MV-4-11 (cell line): ENCODE data around the gene PARVA.
"Not testable (repeated sequence)": the region's sequence is repeated elsewhere in the genome, so short reads cannot be mapped to it uniquely, and the experiment has no call there.

ENCODE experiments used
- DNase-seq: peaks from one replicate; lab custom pipeline; 2025; lab: John Stamatoyannopoulos, UW

PARVA gene, protein sequence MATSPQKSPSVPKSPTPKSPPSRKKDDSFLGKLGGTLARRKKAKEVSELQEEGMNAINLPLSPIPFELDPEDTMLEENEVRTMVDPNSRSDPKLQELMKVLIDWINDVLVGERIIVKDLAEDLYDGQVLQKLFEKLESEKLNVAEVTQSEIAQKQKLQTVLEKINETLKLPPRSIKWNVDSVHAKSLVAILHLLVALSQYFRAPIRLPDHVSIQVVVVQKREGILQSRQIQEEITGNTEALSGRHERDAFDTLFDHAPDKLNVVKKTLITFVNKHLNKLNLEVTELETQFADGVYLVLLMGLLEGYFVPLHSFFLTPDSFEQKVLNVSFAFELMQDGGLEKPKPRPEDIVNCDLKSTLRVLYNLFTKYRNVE

DNA sequence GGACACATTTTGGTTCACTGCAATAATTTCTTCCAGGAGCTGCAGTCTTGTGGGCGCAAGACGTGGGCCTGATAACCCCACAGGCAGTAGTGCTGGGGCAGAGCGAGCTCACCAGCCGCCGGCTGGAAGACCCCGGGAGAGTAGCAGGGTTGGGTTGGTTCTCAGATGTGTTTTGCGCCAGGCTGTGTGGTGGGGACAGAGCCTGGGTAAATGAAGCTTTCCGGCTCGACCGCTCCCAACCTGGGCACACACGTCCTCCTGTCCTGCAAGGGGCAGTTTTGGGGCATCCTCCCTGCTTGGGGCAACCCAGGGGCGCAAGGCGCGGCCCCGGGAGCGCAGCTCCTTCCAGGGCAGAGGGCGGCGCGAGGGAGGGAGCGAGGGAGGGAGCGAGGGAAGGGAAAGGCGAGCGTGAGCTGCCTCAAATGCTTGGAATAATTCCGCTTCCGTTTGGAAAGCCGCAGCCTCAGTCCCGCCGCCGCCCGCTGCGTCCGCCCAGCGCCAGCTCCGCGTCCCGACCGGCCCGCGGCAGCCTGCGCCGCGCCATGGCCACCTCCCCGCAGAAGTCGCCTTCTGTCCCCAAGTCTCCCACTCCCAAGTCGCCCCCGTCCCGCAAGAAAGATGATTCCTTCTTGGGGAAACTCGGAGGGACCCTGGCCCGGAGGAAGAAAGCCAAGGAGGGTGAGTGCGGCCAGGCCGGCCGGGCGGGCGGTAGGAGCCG is at the start of gene PARVA:
PARVA (plus strand) TSS at position 466 of the 718 bp plus-strand sequence; CDS start at position 543, 77 bp downstream.
- no peak for DNase-seq

DNA sequence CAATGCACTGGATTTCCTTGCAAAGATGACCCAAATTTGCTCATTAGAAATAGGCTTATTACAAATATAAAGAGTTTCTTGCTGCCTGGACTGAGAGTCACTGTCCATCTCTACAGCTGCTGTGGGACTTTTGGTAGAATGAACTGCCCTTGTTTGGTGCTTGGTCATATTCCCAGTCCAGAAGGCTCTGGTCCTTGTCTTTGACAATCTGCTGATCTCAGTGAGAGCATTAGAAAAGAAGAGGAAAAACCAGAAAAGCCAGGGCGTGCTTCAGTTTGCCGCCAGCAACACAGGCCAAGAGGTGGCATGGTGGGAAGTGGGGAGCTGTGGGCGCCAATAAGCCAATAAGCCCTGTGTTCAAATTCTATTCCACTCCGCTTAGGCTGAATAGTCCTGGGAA is 48.2 kb upstream of the PARVA start:
- DNase-seq: no peak

DNA sequence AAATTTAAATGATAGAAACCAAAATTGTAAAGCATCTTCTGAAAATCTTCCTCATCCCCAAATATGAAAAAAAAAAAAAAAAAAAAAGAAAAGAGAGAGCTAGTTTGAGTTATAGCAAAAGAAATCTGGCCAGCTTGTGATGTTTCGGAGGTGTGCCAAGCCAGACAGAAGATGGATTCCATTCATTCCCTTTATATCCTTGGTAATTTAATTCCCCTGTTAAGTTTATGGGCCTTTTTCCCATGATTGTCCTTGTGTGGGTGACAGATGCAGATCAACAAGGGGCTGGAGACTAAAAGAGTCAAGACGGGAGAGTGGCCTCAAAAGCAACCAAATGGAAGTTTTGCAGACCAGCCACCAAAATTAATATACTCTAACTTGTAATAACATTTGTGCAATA is 47.6 kb upstream of the PARVA start:
- DNase-seq: no peak

DNA sequence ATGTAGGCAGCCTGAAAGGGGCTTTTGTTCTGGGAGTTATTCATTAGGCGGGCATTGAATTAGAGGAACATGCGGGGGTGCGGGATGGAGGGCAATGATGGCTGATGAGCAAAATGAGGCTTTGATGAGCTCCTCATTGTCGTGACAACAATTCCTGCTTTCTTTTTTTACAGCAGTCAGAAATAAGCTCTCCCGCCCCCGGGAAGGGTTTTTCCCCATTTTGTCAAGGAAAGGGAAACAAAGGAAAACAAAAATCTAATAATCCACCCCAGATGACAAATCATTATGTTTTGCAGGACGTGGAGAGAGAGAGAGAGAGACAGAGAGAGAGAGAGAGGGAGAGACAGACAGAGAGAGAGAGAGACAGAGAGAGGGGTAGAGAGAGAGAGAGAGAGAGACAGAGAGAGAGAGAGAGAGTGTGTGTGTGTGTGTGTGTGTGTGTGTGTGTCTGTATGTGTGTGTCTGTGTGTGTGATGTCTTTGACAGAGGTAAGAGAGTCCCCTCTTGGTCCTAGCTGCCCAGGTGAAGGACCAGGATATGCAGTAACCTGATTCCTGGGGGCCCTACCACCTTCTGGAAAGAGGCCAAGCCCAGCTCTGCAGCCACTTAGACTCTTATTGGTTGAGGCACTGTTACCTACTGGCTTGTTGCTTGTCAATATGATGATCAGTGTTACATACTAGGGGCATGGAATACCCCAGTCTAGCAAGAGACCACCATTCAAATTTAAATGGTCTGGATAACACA is 46.7 kb upstream of the PARVA start:
- DNase-seq: no peak

GRCh38 chr11:12331239-12331874 is 46.0 kb upstream of the PARVA start:
- DNase-seq: peak; percentile 56

- no peak for DNase-seq
Measured at GRCh38 chr11:12343526-12343925, 33.8 kb upstream of the PARVA start.

DNA sequence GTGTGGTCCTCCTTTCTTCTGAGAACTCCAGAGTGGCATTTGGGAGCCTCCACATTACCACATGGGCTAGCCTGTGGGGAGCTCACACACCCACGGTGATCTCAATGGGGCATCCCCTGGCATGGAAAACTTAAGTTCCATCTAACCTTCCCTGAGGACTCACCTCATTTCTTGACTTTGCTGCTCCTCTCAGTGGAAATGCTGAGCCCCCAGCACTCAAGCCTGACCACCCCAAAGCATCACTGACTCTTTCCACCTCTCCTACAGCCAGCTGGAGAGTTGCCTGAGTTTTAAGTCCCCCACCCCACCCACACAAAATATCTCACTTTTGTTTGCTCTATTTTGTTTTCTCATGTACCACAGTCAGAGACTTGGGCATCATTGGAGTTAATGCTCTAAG is 23.8 kb upstream of the PARVA start:
- no peak for DNase-seq

DNA sequence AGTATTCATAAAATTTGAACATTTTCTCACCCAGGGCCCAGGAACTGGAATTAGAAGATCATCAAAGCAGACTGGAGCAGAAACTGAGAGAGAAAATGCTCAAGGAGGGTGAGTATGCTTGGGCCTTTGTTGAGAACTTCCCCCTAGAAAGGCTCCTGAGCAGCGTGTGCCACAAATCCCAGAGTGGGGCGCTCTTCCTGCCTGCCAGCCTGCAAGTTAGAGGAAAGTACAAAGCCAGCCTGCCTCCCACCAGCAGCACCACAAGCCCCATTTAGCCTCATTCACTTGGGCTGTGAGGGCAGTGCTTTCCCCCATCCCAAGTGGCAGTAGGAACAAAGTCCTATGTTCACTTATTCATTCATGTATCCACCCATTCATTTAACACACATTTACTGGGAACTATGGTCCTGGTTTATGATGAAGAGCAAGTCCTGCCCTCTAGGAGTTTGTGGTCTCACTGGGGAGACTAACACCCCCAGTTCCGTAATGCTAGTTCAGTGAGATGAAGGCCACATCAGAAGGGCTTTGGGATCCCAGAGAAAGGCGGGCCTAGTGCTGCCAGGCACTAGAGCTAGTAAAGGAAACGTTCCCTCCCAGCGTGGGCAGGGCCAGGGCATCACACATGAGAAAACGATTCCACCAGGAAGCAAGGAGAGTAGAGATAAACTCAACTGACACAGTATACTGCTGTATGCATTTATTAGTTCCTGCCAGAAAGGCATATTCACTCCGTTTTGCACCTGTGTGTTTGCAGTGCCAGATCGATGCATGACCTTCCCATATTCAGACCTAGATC is 22.4 kb upstream of the PARVA start:
- DNase-seq: no peak

DNA sequence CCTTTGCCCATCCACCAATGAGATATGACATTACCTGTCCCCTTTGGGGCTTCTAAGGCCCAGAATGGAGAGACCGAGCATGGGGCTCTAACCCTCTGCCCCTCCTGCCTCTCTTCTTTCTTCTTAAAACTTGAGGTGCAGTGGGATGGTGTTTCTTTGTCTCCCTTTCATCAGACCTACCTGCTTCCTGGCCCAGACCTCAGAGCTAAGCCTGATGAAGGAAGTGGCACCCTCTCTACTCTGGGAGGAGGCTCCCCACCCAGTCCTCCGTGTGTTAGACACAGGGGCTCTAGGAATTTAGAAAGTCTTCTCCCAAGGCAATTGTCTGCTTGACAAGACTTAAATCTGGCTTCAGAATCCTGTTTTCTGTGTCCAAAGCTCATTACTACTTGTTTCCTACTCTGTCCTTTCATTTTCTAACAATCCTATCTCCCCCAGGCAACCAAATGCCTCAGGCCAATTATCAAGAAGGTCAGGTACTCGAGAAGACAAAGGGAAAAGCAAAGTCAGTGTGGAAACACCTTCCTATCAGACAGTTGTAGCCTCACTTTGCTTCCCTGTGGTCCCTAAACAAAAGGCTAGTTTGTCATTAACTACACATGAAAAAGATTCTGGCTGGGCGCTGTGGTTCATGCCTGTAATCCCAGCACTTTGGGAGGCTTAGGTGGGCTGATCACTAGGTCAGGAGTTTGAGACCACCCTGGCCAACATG is 20.3 kb upstream of the PARVA start:
- no peak for DNase-seq

DNA sequence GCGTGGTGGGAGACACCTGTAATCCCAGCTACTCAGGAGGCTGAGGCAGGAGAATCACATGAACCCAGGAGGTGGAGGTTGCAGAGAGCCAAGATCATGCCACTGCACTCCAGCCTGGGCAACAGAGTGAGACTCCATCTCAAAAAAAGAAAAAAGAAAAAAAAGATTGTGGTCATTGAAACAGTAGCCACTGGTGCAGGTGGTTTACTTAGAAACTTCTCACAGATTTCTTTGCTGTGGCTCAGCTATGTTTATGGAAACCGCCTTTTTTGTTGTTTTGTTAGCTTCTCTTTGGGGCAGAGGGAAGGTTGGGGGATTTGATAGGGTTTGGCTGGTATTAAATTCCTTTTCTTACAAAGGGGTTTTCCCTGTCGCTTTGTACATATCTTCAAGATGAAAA is 19.7 kb upstream of the PARVA start:
- DNase-seq: not testable (repeated sequence)

- DNase-seq: no peak
Measured at GRCh38 chr11:12358302-12359188, 18.8 kb upstream of the PARVA start.

DNA sequence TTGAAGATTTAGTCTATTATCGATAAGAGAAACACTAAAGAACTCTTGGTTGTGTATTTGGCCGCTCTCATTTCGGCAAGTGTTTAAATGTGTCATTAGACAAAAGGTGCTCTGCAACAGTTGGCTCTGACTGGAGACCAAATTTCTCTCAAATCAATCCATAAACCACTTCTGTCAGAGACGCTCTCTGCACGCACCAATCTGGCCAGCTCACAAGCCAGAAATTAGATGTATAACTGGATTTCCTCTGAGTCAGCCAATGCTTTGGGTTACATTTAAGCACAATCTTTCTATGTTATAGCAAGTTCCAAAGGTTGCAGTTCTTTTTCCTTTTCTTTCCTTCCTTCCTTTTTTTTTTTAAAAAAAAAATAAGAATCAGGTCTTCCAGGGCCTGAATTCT is 17.6 kb upstream of the PARVA start:
- DNase-seq: no peak

GRCh38 chr11:12361682-12362081 is 15.7 kb upstream of the PARVA start:
- no peak for DNase-seq

GRCh38 chr11:12362857-12363256 is 14.5 kb upstream of the PARVA start:
- no peak for DNase-seq

DNA sequence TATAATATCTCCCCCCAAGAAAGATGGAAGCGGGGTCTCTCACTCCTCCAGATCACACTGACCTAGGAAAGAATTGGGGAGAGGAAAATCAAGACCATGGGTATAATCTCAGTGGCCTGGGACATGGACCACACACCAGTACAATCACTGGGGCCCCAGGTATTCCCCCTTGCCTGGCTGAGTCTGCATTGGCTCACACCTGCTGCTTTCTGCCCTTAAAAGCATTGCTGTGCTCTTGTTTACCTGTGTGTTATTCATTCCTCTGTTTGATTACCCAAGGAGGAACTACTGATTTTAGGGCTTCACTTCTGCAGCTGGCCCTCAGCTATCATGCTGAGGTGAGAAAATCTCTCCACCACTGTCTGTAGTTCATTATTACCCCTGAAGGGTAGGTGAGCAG is 14.0 kb upstream of the PARVA start:
- DNase-seq: no peak

DNA sequence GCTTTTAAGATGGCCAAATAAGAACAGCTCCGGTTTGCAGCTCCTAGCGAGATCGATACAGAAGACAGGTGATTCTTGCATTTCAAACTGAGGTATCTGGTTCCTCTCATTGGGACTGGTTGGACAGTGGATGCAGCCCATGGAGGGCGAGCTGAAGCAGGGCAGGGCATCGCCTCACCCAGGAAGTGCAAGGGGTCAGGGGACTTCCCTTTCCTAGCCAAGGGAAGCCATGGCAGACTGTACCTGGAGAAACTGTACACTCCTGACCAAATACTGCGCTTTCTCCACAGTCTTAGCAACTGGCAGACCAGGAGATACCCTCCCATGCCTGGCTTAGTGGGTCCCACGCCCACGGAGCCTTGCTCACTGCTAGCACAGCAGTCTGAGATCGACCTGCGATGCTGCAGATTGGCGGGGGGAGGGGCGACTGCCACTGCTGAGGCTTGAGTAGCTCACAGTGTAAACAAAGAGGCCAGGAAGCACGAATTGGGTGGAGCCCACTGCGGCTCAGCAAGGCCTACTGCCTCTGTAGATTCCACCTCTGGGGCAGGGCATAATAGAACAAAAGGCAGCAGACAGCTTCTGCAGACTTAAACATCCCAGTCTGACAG is 11.3 kb upstream of the PARVA start:
- not testable (repeated sequence) for DNase-seq

GRCh38 chr11:12367057-12367456 is 10.3 kb upstream of the PARVA start:
- not testable (repeated sequence) for DNase-seq

DNA sequence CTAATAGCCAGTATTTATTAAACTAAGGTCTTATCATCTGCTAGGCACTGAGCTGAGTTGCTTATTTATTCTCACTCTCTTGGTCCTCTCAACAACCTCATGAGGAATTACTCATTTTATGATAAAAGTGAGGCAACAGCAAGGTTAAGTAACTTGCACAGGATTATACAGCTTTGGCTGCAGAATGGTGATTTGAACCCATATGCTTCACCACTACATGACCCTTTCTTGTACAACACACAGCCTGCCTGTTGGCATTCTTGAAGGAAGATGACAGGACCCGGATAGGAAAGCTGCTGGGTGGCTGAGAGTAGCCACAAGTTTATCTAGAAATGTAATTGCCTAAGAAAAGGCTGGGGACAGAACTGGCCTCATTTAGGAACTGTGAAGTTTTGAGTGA is 5.3 kb upstream of the PARVA start:
- DNase-seq: no peak

DNA sequence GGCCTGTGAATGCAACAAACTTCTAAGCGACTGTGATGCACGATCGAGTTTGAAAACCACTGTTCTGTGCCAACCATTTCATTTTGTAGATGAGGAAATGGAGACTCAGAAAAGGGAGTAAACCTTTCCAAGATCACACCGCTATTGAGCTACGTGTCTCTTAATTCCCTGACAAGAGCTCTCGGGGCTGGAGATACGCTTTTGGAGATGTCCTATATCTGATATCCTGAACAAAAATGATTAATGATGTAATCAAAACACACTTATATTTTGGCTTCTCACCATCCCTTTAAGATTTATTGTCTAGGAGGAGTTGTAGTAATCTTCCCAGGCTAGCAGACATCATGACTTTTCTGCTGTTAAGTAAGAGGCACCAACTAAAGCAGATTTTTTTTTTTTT is 1.7 kb upstream of the PARVA start:
- DNase-seq: no peak
